Astrocyte of the spinal cord (primary cell): ENCODE results near the gene ZDHHC22.

Experiments used
- DNase-seq: peaks from one replicate; pipeline ENCODE4 v3.0.0; 2011; ENCODE audit warnings: low read depth, low spot score
- H3K4me3 ChIP-seq: 2 replicates; pipeline ENCODE4 v1.5.1; 2011; ENCODE audit warnings: low read depth, mild to moderate bottlenecking, low read length, moderate library complexity
- CTCF ChIP-seq: IDR thresholded peaks from 2 replicates; pipeline ENCODE4 v1.5.1; 2012; ENCODE audit warnings: low read depth, mild to moderate bottlenecking, low read length, inconsistent platforms
- in situ Hi-C: cut with HindIII; loops from 2 replicates; pipeline ENCODE4 v1.10.0; 2017; ENCODE audit warnings: low sequenced_read_pairs

Gene ZDHHC22

GRCh38 chr14:77123381-77124325 is 17.9 kb downstream of the ZDHHC22 start:
- no peak for TF ChIP-seq CTCF
- in situ Hi-C loops = no loop called here
- no peak for DNase-seq
- no peak overlapping the region for H3K4me3 ChIP-seq

- no peak overlapping the region for H3K4me3 ChIP-seq
- in situ Hi-C loops = no loop called here
- no peak for TF ChIP-seq CTCF
- DNase-seq = no peak
Measured at GRCh38 chr14:77122526-77123125, 19.0 kb downstream of the ZDHHC22 start.

GRCh38 chr14:77120771-77121743 is 20.5 kb downstream of the ZDHHC22 start:
- H3K4me3 ChIP-seq = no peak overlapping the region
- in situ Hi-C loops = no loop called here
- TF ChIP-seq CTCF = no peak
- DNase-seq = no peak

- DNase-seq = no peak
- TF ChIP-seq CTCF = no peak
- H3K4me3 ChIP-seq = no peak overlapping the region
- in situ Hi-C loops = no loop called here
Measured at GRCh38 chr14:77119851-77120250, 21.7 kb downstream of the ZDHHC22 start.

- no peak for TF ChIP-seq CTCF
- no peak for DNase-seq
- in situ Hi-C loops = no loop called here
- H3K4me3 ChIP-seq = no peak overlapping the region
Measured at GRCh38 chr14:77116172-77116817, 25.3 kb downstream of the ZDHHC22 start.

- H3K4me3 ChIP-seq = no peak overlapping the region
- in situ Hi-C loops = no loop called here
- TF ChIP-seq CTCF = no peak
- DNase-seq = no peak
Measured at GRCh38 chr14:77114609-77115008, 27.0 kb downstream of the ZDHHC22 start.
